Stimulated activated CD4-positive, alpha-beta T cell treated with anti-CD3 and anti-CD28 coated beads, Interleukin-2, amount 100 ng/mL, for 48 hours (primary cell): ENCODE measurements around the gene RDX.
"Not testable (repeated sequence)": the region's sequence is repeated elsewhere in the genome, so short reads cannot be mapped to it uniquely, and the experiment has no call there.

Source experiments
- DNase-seq, 2 donors: peaks; one replicate each; pipeline ENCODE4 v3.0.0-alpha.2; 2020

Gene RDX

DNA sequence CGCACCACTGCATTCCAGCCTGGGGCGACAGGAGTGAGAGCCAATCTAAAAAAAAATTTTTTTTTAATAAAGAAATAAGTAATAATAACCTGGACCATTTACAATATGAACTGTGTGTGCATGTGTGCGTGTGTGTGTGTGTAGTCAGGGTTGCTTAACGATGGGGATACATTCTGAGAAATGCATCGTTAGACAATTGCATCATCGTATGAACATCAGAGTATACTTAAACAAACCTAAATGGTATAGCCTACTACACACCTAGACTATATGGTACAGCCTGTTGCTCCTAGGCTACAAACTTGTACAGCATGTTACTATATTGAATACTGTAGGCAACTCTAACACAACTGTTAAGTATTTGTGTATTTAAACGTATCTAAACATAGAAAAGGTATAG is 26.4 kb downstream of the RDX start:
- no peak for DNase-seq

GRCh38 chr11:110268441-110268840 is 28.0 kb downstream of the RDX start:
- DNase-seq = no peak

- DNase-seq = no peak
Measured at GRCh38 chr11:110262072-110262403, 34.4 kb downstream of the RDX start.

GRCh38 chr11:110261195-110262071 is 35.0 kb downstream of the RDX start:
- no peak for DNase-seq

- no peak for DNase-seq
Measured at GRCh38 chr11:110253525-110253924, 42.9 kb downstream of the RDX start.

DNA sequence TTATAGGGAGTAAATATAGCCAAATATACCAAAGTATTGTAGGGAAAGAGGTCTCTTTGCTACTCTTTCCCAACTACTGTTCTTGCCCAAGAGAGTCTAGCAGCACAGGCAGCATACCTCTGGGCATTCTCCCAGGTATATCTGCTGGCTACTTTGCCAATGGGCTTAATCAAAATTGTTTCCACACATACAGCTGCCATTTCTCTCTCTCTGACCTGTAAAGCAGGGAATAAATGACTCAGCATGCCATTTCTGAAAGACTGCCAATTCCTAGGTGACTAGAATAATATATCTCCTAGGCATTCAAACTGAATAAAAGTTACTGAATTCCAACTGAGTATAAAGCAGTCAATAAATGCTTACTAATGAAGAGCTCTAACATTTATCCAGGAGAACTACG is 44.6 kb downstream of the RDX start:
- no peak for DNase-seq

- no peak for DNase-seq
Measured at GRCh38 chr11:110250168-110250567, 46.2 kb downstream of the RDX start.

- DNase-seq = no peak
Measured at GRCh38 chr11:110249766-110250165, 46.6 kb downstream of the RDX start.

GRCh38 chr11:110249066-110249465 is 47.3 kb downstream of the RDX start:
- no peak for DNase-seq

DNA sequence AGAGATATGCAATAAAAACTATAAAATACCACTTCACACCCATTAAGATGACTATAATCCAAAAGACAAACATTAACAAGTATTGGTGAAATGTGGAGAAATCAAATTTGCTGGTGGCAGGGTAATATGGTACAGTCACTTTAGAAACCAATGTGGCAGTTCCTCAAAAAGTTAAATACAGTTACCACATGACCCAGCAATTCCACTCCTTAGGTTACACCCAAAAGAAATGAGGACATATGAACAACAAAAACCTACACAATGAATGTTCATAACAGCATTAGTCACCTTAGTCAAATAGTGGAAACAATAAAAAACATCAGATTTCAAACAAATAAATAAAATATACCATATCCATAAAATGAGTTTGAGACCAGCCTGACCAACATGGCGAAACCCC is 52.6 kb downstream of the RDX start:
- DNase-seq = no peak

DNA sequence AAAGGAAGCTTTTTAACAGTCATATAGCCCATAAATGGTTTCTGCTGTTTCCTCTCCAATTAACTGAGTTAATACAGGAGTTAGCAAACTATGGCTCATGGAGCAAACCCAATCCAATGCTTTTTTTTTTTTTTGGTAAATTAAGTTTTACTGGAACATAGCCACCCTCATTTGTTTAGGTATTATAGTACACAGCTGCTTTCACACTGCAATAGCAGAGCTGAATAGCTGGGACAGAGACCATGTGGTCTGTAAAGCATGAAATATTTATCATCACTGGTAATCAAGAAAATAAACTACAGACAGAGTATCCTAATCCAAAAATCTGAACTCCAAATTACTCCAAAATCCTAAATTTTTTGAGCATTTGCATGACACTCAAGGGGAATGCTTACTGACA is 53.7 kb downstream of the RDX start:
- DNase-seq = no peak

- DNase-seq = no peak
Measured at GRCh38 chr11:110242188-110242587, 54.2 kb downstream of the RDX start.

GRCh38 chr11:110235966-110236365 is 60.4 kb downstream of the RDX start:
- no peak for DNase-seq

DNA sequence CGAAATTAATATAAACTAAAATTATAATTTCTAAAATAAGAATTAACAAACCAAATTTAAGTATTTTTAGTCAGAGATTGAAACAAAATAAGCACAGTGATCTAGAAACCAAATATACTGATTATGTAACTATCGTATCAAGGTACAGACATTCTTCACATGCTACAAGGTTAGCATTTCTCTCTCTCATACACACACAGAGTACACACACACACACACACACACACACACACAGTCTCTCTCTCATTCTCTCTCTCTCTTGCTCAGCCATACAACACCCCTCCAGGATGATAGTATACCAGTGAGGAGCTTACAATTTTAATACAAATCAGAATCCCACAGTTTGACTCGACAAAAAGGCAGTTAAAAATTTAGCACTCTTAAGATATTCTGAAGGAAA is 66.0 kb downstream of the RDX start:
- no peak for DNase-seq

DNA sequence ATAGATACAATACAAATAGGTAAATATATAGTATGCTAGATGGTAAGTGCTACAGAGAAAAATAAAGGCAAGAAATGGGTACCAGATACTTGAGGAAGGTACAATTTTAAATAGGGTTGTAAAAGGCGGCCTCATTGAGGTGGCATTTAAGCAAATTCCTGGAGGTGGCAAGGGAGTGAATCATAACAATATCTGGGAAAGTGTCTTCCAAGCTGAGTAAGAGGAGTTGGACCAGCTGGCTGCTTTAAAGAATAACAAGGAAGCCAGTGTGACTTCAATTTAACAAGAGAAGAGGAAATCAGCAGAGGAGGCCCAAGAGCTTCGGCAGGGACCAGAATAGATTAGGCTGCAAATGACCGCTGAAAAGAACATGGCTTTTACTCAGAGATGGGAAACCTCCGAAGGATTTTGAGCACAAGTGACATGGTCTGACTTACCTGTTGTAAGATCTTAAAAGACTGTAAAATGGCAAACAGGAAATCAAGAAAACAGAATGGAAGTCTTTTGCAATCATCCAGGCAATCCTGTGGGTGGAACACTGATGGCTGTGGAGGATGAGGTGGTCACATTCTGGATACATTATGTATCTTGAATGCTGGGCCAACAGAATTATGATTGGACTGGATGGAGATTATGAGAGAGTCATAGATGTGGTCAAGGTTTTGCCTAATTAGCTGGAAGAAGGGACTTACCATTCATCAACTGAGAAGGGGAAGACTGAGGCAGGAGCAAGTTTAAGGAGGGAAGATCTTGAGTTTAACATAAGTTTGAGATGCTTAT is 77.2 kb downstream of the RDX start:
- no peak for DNase-seq

DNA sequence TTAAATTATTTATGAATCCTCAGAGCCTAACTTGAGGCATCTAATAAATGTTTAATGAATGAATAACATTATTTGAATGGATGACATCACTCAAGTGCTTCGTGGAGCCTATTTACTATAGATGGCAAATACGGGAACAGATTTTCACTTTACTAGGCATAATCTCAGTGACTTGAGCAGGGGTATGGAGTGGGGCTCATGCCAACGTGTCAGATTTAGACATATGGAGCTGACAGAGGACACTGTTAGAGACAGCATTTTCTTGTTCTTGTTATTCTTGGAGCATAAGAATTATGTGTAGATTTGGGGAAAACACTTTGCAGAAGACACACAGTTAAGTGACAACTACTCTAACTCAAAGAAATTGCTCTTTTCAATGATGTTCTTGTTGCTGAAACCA is 78.5 kb downstream of the RDX start:
- no peak for DNase-seq

DNA sequence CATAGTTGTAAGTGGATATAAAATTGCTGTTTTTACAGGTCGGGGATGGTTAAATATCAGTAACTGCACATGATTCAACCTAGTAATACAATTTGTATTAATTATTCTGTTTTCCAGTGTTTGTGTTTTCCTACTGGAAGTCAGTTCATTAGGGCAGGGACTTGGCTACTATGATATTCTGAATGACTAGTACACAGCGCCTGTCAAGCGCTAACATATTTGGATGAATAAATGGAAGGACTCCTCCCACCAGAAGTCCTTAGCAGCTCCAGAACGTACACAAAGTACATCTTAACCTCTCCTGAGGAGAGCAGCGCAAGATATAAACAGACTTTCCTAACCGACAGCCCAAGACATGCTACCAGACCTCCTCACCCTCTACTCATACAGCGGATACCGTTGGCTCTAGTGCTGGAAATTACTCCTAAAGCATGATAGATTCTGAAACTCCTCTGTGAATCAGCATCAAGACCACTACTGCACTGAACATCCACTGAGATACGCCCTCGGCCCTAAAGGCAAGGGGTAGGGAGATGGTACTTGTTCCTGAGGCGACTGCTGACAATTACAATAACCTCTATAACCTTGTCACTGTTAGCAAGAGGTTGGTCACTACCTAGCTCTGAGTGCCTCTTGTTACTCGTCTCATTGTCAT is 79.1 kb downstream of the RDX start:
- DNase-seq = no peak

DNA sequence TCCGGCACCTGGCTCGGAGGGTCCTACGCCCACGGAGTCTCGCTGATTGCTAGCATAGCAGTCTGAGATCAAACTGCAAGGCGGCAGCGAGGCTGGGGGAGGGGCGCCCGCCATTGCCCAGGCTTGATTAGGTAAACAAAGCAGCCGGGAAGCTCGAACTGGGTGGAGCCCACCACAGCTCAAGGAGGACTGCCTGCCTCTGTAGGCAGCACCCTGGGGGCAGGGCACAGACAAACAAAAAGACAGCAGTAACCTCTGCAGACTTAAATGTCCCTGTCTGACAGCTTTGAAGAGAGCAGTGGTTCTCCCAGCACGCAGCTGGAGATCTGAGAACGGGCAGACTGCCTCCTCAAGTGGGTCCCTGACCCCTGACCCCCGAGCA is 87.1 kb downstream of the RDX start:
- DNase-seq = not testable (repeated sequence)

- not testable (repeated sequence) for DNase-seq
Measured at GRCh38 chr11:110208678-110209312, 87.6 kb downstream of the RDX start.

DNA sequence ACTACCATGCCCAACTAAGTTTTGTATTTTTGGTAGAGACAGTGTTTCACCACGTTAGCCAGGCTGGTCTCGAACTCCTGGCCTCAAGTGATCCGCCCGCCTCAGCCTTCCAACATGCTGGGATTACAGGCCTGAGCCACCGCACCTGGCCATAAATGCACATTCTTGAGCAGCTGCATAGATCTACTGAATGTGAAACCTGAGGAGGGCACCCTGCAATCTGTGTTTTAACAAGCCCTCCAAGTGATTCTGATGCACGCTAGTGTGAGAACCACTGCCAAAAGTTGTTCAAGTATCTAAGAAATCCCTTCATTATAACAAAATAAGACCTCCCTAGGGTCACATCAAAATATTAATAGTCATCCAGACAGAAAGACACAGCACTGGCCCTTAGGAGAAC is 89.3 kb downstream of the RDX start:
- no peak for DNase-seq

DNA sequence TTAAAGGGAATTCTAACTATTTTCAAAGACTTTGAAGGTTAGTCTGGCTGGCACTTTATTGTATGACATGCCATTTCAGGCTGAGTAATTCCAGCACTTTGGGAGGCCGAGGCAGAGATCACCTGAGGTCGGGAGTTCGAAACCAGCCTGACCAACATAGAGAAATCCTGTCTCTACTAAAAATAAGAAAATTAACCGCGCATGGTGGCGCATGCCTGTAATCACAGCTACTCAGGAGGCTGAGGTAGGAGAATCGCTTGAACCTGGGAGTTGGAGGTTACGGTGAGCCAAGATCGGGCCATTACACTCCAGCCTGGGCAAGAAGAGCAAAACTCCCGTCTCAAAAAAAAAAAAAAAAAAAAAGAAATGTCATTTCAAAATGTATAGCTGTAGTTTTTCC is 95.6 kb downstream of the RDX start:
- no peak for DNase-seq

DNA sequence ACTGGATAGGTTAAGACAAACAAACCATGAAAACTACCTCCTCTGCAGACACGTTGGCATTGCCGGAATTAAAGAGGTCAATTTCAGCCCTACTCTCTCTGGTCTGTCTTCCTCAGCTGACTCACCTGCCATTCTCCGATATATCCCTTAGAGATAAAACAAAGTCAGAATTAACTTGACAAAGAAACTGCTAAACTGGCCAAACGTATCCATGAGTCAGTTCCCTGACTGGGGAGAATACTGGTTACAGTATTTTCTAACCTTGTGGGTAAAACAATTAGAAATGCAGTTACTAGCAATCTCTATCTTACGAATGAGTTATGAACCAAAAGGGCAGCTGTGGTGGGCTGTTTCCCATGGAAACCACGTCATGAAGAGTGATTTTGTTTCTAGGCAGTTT is 96.2 kb downstream of the RDX start:
- no peak for DNase-seq

GRCh38 chr11:110199184-110199981 is 97.0 kb downstream of the RDX start:
- DNase-seq = no peak
